NB4 (cell line): ENCODE results near the gene LMBRD1.

Experiments used
- TF ChIP-seq, protein P1 (sequence below): IDR thresholded peaks from one replicate; pipeline ENCODE4 v1.5.1; 2012; ENCODE audit warnings: low read depth, low read length
- TF ChIP-seq, protein P2 (sequence below): IDR thresholded peaks from 2 replicates; pipeline ENCODE4 v1.6.1; 2011; ENCODE audit warnings: low read depth, low read length

- TF ChIP-seq, protein P1, sequence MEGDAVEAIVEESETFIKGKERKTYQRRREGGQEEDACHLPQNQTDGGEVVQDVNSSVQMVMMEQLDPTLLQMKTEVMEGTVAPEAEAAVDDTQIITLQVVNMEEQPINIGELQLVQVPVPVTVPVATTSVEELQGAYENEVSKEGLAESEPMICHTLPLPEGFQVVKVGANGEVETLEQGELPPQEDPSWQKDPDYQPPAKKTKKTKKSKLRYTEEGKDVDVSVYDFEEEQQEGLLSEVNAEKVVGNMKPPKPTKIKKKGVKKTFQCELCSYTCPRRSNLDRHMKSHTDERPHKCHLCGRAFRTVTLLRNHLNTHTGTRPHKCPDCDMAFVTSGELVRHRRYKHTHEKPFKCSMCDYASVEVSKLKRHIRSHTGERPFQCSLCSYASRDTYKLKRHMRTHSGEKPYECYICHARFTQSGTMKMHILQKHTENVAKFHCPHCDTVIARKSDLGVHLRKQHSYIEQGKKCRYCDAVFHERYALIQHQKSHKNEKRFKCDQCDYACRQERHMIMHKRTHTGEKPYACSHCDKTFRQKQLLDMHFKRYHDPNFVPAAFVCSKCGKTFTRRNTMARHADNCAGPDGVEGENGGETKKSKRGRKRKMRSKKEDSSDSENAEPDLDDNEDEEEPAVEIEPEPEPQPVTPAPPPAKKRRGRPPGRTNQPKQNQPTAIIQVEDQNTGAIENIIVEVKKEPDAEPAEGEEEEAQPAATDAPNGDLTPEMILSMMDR, result no peak
- TF ChIP-seq, protein P2, sequence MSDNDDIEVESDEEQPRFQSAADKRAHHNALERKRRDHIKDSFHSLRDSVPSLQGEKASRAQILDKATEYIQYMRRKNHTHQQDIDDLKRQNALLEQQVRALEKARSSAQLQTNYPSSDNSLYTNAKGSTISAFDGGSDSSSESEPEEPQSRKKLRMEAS, result no peak
Measured at GRCh38 chr6:69820438-69820837, 23.6 kb upstream of the LMBRD1 start.
